ENCODE results near the gene CABLES1. TPM values are rescaled to one million over a fixed set of nuclear protein-coding genes. Genes with fewer than 3 reads are reported as not detected.
A peak's percentile ranks its signal among the peaks of the same experiment; 100 is the strongest.

The CABLES1 gene
- total and polyA plus RNA-seq, 2 experiments from 2014 or later = 1.3 to 8.9 TPM

DNA sequence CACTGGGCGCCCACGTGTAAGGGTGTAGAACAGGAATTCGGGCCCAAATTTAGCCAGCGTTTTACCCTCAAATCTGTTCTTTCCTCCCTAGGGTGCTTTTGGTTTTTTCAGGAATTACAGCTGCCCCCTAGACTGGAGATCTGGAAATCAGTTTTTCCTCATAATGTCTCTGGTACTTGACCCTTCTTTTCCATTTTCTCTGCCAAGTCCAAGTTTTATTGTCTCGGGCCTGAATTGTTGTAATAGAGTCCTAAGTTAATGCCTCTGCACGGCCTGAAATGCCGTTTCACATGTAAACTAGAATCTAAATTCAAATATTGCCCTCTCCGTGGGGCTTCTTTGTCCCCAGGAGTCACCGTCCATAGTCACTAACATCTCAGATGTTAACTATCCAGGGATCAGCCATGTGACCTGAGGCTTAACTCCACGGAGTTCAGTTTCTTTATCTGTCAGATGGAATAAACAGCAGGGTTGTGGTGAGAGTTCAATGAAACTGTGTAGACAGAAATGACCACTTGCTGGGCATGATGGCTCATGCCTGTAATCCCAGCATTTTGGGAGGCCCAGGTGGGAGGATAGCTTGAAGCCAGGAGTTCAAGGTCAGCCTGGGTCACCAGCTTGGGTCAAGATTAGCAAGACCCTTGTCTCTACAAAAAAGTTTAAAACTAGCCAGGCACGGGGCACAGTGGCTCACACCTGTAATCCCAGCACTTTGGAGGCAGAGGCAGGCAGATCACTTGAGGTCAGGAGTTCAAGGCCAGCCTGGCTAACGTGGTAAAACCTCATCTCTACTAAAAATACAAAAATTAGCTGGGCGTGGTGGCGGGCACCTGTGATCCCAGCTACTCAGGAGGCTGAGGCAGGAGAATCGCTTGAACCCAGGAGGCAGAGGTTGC, 12.7 kb upstream of the CABLES1 start:
- Histone ChIP-seq H2AFZ (no peak overlapping the region), H3K9ac (no peak overlapping the region), H3K27me3 (replicated peaks; ENCODE audit: insufficient read depth) (no peaks in the 10 kb centered on the region), H3K4me2 (ENCODE audit: unreplicated experiment) (no peak overlapping the region), H3K9me2 (ENCODE audit: insufficient read depth) (no peaks in the 10 kb centered on the region), H3F3A (ENCODE audit: insufficient read depth) (0 out of 2 replicates have a peak, but pooled peaks cover 5% of the 10 kb centered on the region), H3K4me1 (ENCODE audit: insufficient read depth) (peaks cover 11% of the 10 kb centered on the region), H3K36me3 (ENCODE audit: low read depth) (no peaks in the 10 kb centered on the region), H3K79me2 (ENCODE audit: insufficient read depth) (no peaks in the 10 kb centered on the region), H3K27ac (no peak overlapping the region), H3K4me3 (no peak overlapping the region), H3K9me3 (ENCODE audit: low read depth) (no peaks in the 10 kb centered on the region), H4K20me1 (ENCODE audit: insufficient read depth) (no peaks in the 10 kb centered on the region)
- no peak for TF ChIP-seq EZH2phosphoT487 (IDR thresholded peaks at IDR 0.05; ENCODE audit: insufficient read depth, low read depth)
- no peak for TF ChIP-seq EZH2 (IDR thresholded peaks at IDR 0.05; ENCODE audit: insufficient read depth, poor library complexity, severe bottlenecking)
- no peak for DNase-seq
- 70 to 71% methylated on average over 14 to 15 of the region's 15 CpGs for WGBS, 2 experiments (ENCODE audit: low coverage in 1 of 2, low lambda C conversion rate in 2 of 2, missing lambda C conversion rate in 2 of 2)
- in situ Hi-C loops (cut with MboI) = no loop called here

DNA sequence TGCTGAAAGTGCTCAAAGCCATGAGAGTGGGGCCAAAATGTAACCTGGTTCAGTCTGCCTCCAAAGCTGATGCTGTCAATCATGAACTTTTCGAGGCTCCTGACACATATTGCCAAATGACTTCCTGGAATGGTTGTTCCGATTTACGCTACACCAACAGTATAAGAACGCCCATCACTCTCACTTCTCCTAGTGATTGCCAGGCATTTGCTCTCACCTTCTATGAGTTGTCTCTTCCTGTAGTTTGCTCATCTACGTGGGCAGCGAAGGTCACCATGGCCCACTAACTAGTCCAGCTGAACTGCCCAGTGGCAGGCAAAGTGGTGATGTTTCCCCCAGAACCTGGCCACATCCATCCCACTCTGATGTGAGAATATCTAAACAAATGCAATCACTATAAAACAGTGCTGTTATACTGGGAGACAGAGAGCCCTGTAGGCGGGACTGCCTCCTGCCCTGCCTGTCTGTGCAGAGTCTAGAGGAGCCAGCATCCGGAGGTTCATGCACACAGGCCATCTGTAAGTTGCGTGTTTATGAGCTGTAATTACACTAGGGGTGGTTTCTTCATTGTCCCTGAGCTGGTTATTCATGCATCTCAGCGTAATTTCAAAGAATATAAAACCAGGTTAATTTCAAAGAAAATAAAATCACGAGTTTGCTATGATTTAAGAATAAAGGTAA, 8.8 kb upstream of the CABLES1 start:
- Histone ChIP-seq H3K9me2 (ENCODE audit: insufficient read depth) (no peaks in the 10 kb centered on the region), H3K27me3 (replicated peaks; ENCODE audit: insufficient read depth) (no peaks in the 10 kb centered on the region), H3F3A (ENCODE audit: insufficient read depth) (0 out of 2 replicates have a peak, but pooled peaks cover 5% of the 10 kb centered on the region), H4K20me1 (ENCODE audit: insufficient read depth) (no peaks in the 10 kb centered on the region), H3K4me3 (no peak overlapping the region), H3K27ac (no peak overlapping the region), H3K36me3 (ENCODE audit: low read depth) (no peaks in the 10 kb centered on the region), H3K4me2 (ENCODE audit: unreplicated experiment) (peak overlapping the region; percentile 36), H3K4me1 (ENCODE audit: insufficient read depth) (peaks cover 11% of the 10 kb centered on the region), H3K79me2 (ENCODE audit: insufficient read depth) (no peaks in the 10 kb centered on the region), H3K9ac (peak overlapping the region; percentile 28; the same call in 1 of the 2 replicates), H3K9me3 (ENCODE audit: low read depth) (no peaks in the 10 kb centered on the region), H2AFZ (peak overlapping the region; percentile 75; the same call in 1 of the 2 replicates)
- DNase-seq = peak; percentile 72
- 52 to 57% methylated on average over 11 of the region's 11 CpGs for WGBS, 2 experiments (ENCODE audit: low coverage in 1 of 2, low lambda C conversion rate in 2 of 2, missing lambda C conversion rate in 2 of 2)
- in situ Hi-C loops (cut with MboI) = no loop called here
- TF ChIP-seq EZH2phosphoT487 (IDR thresholded peaks at IDR 0.05; ENCODE audit: insufficient read depth, low read depth) (no peak), EZH2 (IDR thresholded peaks at IDR 0.05; ENCODE audit: insufficient read depth, poor library complexity, severe bottlenecking) (no peak)

DNA sequence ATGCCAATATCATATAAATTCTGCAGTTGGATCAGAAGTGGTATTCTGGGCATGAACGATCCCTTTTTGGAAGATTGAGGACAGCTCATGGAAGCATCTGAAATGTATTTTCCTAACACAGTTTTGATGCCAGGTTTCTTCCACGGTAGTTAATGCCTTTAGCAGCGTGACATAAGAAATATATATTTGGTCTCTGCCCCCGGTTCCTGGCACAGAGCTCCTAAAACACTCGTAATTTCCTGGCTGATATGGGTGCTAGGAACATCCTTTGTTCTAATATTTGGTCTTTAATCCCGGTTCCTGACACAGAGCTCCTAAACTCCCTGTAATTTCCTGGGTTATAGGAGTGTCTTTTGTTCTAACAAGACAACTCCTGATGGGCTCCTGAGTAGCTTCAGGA, 8.2 kb upstream of the CABLES1 start:
- in situ Hi-C loops (cut with MboI) = no loop called here
- no peaks in the 10 kb centered on the region for H3K36me3 ChIP-seq (ENCODE audit: low read depth)
- H3K27me3 ChIP-seq (replicated peaks; ENCODE audit: insufficient read depth) = no peaks in the 10 kb centered on the region
- no peaks in the 10 kb centered on the region for H3K79me2 ChIP-seq (ENCODE audit: insufficient read depth)
- no peaks in the 10 kb centered on the region for H4K20me1 ChIP-seq (ENCODE audit: insufficient read depth)
- WGBS, 2 experiments (ENCODE audit: low coverage in 1 of 2, low lambda C conversion rate in 2 of 2, missing lambda C conversion rate in 2 of 2) = 8 to 10% methylated on average over 6 of the region's 6 CpGs
- no peaks in the 10 kb centered on the region for H3K9me3 ChIP-seq (ENCODE audit: low read depth)
- peaks cover 11% of the 10 kb centered on the region for H3K4me1 ChIP-seq (ENCODE audit: insufficient read depth)
- H3K27ac ChIP-seq = no peak overlapping the region
- 0 out of 2 replicates have a peak, but pooled peaks cover 5% of the 10 kb centered on the region for H3F3A ChIP-seq (ENCODE audit: insufficient read depth)
- peak overlapping the region; percentile 36 for H3K4me2 ChIP-seq (ENCODE audit: unreplicated experiment)
- H3K9me2 ChIP-seq (ENCODE audit: insufficient read depth) = no peaks in the 10 kb centered on the region
- DNase-seq = peak; percentile 31
- H2AFZ ChIP-seq = peak overlapping the region; percentile 75
- no peak overlapping the region for H3K4me3 ChIP-seq
- H3K9ac ChIP-seq = peak overlapping the region; percentile 28; the same call in 1 of the 2 replicates
- TF ChIP-seq EZH2phosphoT487 (IDR thresholded peaks at IDR 0.05; ENCODE audit: insufficient read depth, low read depth) = no peak
- TF ChIP-seq EZH2 (IDR thresholded peaks at IDR 0.05; ENCODE audit: insufficient read depth, poor library complexity, severe bottlenecking) = no peak

DNA sequence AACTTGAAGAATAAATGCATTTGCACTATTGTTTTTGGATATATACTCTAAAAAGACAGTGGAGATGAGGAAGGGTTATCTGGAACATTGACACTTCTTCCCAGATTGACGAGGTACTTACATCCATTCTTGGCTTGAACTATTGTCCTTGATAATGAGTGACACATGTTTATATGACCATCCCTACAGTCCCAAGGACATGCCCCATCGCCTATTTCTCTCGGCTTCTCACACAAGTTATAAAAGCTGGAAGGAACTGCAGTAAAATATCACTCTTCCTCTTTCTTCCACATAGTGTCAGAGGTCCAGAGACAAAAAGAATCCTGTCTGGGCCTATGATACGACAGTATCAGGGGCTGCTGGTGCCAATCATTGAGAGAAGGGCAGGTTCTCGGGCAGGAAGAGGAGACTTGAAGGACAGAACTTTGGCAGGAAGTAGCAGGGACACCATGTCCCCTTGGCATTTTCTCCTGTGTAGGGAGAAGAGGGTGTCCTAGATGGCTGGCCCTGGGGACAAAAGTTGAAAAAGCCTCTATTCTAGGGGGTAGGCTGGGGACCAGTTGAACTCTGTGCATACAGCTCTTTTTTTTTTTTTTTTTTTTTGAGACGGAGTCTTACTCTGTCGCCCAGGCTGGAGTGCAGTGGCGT, 5.8 kb upstream of the CABLES1 start:
- 67 to 78% methylated on average over 7 to 8 of the region's 8 CpGs for WGBS, 2 experiments (ENCODE audit: low coverage in 1 of 2, low lambda C conversion rate in 2 of 2, missing lambda C conversion rate in 2 of 2)
- TF ChIP-seq EZH2phosphoT487 (IDR thresholded peaks at IDR 0.05; ENCODE audit: insufficient read depth, low read depth) (no peak), EZH2 (IDR thresholded peaks at IDR 0.05; ENCODE audit: insufficient read depth, poor library complexity, severe bottlenecking) (no peak)
- in situ Hi-C loops (cut with MboI) = loop anchor here (10.0 kb wide), 1 partner anchor 225 kb away; no protein-coding TSS in a partner anchor

More for the DNA sequence above, 5.8 kb upstream of the CABLES1 start:
- peaks cover 11% of the 10 kb centered on the region for H3F3A ChIP-seq (ENCODE audit: insufficient read depth)
- no peaks in the 10 kb centered on the region for H3K9me2 ChIP-seq (ENCODE audit: insufficient read depth)
- H3K79me2 ChIP-seq (ENCODE audit: insufficient read depth) = no peaks in the 10 kb centered on the region
- H3K9me3 ChIP-seq (ENCODE audit: low read depth) = no peaks in the 10 kb centered on the region
- no peak overlapping the region for H2AFZ ChIP-seq
- peaks cover 11% of the 10 kb centered on the region for H3K4me1 ChIP-seq (ENCODE audit: insufficient read depth)
- no peak overlapping the region for H3K27ac ChIP-seq
- H3K27me3 ChIP-seq (replicated peaks; ENCODE audit: insufficient read depth) = no peaks in the 10 kb centered on the region
- H3K4me3 ChIP-seq = no peak overlapping the region
- H3K36me3 ChIP-seq (ENCODE audit: low read depth) = no peaks in the 10 kb centered on the region
- H3K9ac ChIP-seq = no peak overlapping the region
- H3K4me2 ChIP-seq (ENCODE audit: unreplicated experiment) = no peak overlapping the region
- no peaks in the 10 kb centered on the region for H4K20me1 ChIP-seq (ENCODE audit: insufficient read depth)
- no peak for DNase-seq

Data from GM23248 (cell line).